Measurements from ENCODE around the gene SPOPL.

DNA sequence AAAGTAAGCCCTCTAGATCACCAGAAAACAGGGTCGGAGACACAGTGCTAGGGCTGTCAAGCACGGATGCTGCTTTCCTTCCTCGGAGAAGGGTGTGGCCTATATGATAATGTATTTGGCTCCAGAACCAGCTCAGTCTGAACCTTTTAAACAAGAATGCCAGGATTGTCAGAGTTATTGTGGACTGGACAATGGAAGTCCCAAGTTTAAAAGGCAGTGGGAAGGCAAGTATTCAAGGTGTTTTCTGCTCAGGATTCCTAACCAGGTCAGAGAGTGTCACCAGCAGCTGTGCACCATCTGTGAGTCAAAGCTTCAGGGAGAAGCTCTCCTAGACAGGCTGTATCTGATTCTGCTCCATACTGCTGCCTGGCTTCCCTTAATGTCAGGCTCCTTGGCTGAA is 94.8 kb downstream of the SPOPL start:
- TF ChIP-seq, protein P1, sequence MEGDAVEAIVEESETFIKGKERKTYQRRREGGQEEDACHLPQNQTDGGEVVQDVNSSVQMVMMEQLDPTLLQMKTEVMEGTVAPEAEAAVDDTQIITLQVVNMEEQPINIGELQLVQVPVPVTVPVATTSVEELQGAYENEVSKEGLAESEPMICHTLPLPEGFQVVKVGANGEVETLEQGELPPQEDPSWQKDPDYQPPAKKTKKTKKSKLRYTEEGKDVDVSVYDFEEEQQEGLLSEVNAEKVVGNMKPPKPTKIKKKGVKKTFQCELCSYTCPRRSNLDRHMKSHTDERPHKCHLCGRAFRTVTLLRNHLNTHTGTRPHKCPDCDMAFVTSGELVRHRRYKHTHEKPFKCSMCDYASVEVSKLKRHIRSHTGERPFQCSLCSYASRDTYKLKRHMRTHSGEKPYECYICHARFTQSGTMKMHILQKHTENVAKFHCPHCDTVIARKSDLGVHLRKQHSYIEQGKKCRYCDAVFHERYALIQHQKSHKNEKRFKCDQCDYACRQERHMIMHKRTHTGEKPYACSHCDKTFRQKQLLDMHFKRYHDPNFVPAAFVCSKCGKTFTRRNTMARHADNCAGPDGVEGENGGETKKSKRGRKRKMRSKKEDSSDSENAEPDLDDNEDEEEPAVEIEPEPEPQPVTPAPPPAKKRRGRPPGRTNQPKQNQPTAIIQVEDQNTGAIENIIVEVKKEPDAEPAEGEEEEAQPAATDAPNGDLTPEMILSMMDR (IDR thresholded peaks at IDR 0.05): no peak
- TF ChIP-seq ZFX (IDR thresholded peaks at IDR 0.05; ENCODE audit: borderline replicate concordance): no peak

Measured in 22Rv1 (cell line).